GM18517 (cell line): ENCODE measurements around the gene SHISA2.

Source experiments
- ATAC-seq: cut with Tn5 transposase; IDR thresholded peaks from one replicate; pipeline ENCODE4 v1.9.1; 2021; ENCODE audit warnings: mild to moderate bottlenecking, moderate library complexity; ENCODE audit not compliant: unreplicated experiment

Gene SHISA2

GRCh38 chr13:26050568-26051230 lies 1.1 kb downstream of the SHISA2 start:
- no peak for ATAC-seq

DNA sequence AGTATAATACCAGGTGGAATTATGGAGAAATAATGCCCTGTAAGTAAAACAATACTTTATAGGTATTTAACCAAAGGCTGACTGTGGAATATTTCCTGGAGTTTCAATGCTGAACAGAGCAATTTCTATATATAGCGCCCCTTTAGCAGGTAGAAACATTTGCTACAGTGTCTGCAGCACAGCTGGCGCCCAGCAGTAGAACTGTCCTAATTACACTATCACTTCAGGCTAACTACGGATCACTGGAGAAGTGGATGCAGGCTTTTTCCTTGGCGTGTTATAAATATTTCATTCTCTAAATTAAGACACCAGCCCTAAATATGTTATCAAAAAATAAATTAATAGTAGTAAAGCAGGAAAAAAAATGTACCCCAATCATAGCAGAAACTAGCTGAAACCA lies 3.1 kb downstream of the SHISA2 start:
- no peak for ATAC-seq

DNA sequence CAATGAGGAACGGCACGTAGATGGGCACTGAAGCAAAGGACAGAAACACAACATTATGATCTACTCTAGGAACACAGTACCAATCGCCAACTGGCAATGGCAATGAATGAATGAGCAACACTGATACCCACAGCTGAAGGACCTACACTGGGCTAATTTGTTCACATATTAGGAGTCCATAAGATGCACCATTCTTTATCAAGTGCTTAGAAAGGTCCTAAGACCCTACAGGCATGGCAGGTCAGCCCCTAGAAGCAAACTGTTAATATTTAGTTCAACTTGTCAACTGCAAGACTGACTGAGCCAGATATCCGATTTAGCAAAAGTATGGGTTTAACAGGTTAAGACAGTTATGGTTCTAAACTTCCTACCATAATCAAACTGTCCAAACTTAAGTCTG lies 4.8 kb downstream of the SHISA2 start:
- no peak for ATAC-seq

DNA sequence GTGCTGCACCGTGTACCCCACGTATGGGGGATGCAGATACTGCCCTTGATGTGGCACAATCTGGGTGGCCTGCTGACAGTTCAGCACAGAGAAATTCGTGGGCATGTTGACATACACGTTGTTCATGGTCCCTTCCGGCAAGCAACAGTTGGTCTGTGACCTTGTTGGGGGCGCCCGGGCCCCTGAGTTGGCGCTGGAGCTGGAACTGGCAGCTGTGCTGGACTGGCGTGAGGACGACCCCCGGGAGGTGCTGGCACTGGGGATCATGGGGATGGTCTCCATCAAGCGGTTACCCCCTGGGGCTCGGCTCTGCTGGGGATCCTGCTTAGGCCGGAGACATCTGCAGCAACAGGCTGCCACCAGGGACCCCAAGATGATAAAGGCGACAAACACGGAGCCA lies 5.2 kb downstream of the SHISA2 start:
- no peak for ATAC-seq

GRCh38 chr13:26045142-26045541 lies 6.7 kb downstream of the SHISA2 start:
- no peak for ATAC-seq

- no peak for ATAC-seq
Observed at GRCh38 chr13:26042785-26043184, 9.0 kb downstream of the SHISA2 start.

GRCh38 chr13:26041444-26041843 lies 10.4 kb downstream of the SHISA2 start:
- ATAC-seq = no peak

- ATAC-seq = no peak
Observed at GRCh38 chr13:26038931-26039475, 12.8 kb downstream of the SHISA2 start.

DNA sequence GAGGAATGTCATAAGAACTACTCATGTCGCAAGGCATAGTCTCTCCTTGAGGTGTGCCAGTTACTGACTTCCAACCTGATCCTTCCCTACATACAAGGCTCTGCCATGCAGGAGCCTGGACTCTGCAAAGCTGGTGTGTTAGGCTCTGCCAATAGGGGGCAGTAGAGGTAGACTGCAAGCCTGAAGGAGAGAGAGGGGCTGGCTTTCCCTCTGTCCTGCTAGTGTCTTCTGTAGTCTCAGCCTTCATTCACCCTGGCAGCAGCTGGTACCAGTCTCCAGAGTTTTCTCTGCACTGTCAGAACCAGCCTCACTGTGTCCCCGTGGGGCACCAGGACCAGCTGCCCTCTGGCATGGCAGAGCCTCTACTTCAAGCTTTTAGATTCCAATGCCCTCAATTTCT lies 14.5 kb downstream of the SHISA2 start:
- ATAC-seq = no peak

DNA sequence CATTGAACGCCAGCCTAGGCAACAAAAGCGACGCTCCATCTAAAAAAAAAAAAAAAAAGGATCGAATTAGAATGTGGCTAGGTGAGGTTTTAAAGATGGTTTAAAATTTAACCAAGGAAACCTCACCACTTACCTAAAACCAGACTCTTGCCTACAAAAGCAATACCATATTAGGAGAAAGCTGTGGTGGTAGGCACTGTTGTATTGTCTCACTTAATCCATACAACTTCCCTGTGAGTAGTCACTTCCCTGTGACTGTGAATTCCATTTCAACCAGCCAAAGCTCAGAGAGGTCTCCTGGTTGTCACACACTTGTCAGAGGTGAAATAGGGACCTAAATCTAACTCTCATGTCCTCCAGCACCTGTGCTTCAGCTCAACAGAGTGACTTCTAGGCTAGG lies 15.4 kb downstream of the SHISA2 start:
- no peak for ATAC-seq

DNA sequence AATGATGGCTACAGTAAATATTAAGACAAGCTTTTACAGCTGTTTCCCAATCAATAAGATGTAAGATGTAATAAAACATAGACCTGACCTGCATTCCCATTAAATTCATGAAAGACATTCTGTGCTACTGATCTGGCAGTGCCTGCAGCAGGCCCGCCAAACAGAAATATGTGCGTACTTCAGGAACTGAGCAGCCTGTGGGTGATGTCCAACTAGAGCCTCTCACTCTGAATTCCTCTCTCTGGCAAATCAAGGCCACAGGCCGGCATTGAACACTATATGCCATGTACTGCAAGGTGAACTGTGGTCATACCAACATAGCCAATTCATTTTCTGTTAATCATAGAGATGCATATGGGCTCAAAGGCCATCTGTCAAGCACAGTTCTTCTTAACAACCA lies 17.8 kb downstream of the SHISA2 start:
- ATAC-seq = no peak

DNA sequence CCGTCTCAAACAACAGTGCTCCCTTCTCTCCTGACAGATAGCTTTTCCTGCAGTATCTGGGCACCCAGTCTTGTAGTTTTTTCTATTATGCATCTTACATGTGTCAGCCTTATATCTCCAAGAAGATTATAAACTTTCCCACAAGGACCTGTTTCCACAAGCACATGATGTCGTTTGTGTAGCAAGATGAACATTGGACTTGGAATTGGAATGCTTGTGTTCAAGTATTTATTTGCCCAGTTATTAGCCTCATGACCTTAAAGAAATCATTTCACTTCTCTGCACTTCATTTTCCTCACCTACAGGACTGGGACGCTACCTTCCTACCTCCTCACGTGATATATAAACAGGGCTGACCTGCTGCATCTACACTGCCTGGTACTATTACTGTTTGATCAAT lies 21.5 kb downstream of the SHISA2 start:
- ATAC-seq = no peak

- ATAC-seq = no peak
Observed at GRCh38 chr13:26029581-26030136, 22.2 kb downstream of the SHISA2 start.

DNA sequence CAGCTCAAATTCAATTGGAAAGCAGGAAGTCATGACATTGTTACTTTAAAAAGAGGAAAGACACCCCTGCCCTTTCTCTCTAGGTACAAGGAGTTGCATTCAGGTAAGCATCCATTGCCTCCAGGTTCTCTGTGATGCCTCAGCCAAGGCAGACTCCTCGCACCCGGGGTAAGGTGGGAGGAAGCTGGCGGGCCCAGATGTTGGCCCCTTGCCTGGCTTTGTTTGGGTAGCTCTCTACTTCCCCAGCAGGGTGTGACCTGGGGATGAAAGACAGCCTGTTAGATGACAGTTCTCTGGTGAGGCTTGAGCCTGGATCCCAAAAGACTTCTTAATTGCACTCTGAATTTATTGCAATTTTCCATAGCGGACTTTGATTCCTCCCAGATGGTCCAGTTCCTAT lies 25.6 kb downstream of the SHISA2 start:
- no peak for ATAC-seq

DNA sequence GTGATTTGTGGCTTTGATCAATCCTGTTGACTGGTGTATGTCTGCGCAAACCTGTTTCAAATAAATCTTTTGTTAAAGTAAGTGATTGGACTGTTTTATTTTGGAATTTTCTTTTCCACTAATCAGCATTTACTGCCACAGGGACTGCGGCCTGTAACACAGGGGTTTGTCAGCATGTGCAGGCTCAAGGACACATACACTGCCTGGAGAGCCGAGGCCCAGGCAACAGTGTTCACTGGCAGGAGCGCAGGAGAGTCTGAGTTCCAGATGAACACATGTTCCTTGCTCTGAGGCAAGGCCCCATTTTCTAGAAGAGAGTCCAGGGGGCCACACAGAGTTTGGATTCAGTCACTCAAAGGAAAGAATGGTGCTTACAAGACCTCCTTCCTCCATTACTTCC lies 26.0 kb downstream of the SHISA2 start:
- ATAC-seq = no peak

DNA sequence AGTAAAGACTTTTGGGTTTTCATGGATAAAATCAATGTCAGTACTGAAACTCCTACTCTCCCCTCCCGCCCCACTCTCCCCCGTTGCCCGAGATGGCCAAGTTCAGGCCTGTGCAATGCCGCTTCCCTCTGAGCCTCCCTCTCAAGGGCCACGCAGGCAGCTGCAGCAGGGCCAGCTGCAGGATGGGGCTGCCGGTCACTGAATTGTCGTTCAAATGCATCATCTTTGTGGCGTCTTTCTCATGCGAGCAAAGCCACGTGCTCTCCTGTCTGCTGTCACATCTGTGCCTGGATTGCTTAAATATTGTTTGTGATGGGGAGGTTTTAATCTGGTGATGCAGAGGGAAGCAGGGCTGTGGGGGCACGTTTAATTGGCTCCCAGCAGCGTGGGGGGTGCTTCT lies 26.6 kb downstream of the SHISA2 start:
- ATAC-seq = no peak

GRCh38 chr13:26024558-26024957 lies 27.3 kb downstream of the SHISA2 start:
- ATAC-seq = no peak

- no peak for ATAC-seq
Observed at GRCh38 chr13:26022538-26023292, 29.1 kb downstream of the SHISA2 start.

DNA sequence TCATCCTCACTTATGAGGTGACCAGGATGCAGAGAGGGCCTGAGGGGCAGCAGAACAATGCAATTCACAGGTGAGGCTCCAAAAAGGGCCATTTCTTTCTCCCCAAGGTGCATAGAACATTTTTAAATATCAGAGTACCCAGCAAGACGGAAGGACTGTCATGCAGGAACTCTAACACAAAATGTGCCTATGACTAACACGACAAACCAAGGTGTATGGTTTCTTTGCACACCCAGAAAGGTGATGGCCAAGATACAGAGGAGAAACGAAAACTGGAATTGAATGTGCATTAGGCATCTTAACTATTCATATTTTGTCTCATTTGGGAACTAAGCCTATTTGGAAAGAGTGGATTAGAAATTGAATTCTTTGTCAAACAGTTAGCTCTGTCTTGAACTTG lies 29.9 kb downstream of the SHISA2 start:
- no peak for ATAC-seq

- no peak for ATAC-seq
Observed at GRCh38 chr13:26021516-26021915, 30.3 kb downstream of the SHISA2 start.

- no peak for ATAC-seq
Observed at GRCh38 chr13:26020891-26021290, 30.9 kb downstream of the SHISA2 start.
